ENCODE data around the gene EYA2. TPM values are rescaled to one million over a fixed set of nuclear protein-coding genes. Genes with fewer than 3 reads are reported as not detected.
"Not testable (repeated sequence)": the region's sequence is repeated elsewhere in the genome, so short reads cannot be mapped to it uniquely, and the experiment has no call there.

The EYA2 gene
- total RNA-seq, 1 donor from 2014 or later = 94.1 TPM

GRCh38 chr20:46879386-46879785 lies 15.3 kb upstream of the EYA2 start:
- DNase-seq = no peak
- no peak overlapping the region for H3K4me3 Mint-ChIP-seq (ENCODE audit: unreplicated experiment)
- no peaks in the 10 kb centered on the region for H3K27me3 Mint-ChIP-seq (ENCODE audit: unreplicated experiment)
- H3K36me3 Mint-ChIP-seq (ENCODE audit: unreplicated experiment) = no peaks in the 10 kb centered on the region
- H3K9me3 Mint-ChIP-seq (ENCODE audit: unreplicated experiment) = no peaks in the 10 kb centered on the region
- H3K27ac Mint-ChIP-seq (ENCODE audit: unreplicated experiment) = no peak overlapping the region
- peaks cover 10% of the 10 kb centered on the region for H3K4me1 Mint-ChIP-seq (ENCODE audit: low read depth, unreplicated experiment)
- no peak for TF ChIP-seq CTCF (IDR thresholded peaks at IDR 0.05; ENCODE audit: partially characterized antibody, unreplicated experiment)

GRCh38 chr20:46879963-46880362 lies 14.7 kb upstream of the EYA2 start:
- not testable (repeated sequence) for H3K4me3 Mint-ChIP-seq (ENCODE audit: unreplicated experiment)

GRCh38 chr20:46883892-46884291 lies 10.8 kb upstream of the EYA2 start:
- no peak for TF ChIP-seq CTCF (IDR thresholded peaks at IDR 0.05; ENCODE audit: partially characterized antibody, unreplicated experiment)
- Mint-ChIP-seq H3K9me3 (ENCODE audit: unreplicated experiment) (peaks cover 3% of the 10 kb centered on the region), H3K4me3 (ENCODE audit: unreplicated experiment) (no peak overlapping the region), H3K27me3 (ENCODE audit: unreplicated experiment) (no peaks in the 10 kb centered on the region), H3K27ac (ENCODE audit: unreplicated experiment) (no peak overlapping the region), H3K36me3 (ENCODE audit: unreplicated experiment) (no peaks in the 10 kb centered on the region), H3K4me1 (ENCODE audit: low read depth, unreplicated experiment) (peaks cover 14% of the 10 kb centered on the region)
- DNase-seq = no peak

More at GRCh38 chr20:46879963-46880362, 14.7 kb upstream of the EYA2 start:
- not testable (repeated sequence) for H3K36me3 Mint-ChIP-seq (ENCODE audit: unreplicated experiment); H3K9me3 Mint-ChIP-seq (ENCODE audit: unreplicated experiment); H3K27me3 Mint-ChIP-seq (ENCODE audit: unreplicated experiment); DNase-seq; H3K27ac Mint-ChIP-seq (ENCODE audit: unreplicated experiment)
- peaks cover 10% of the 10 kb centered on the region for H3K4me1 Mint-ChIP-seq (ENCODE audit: low read depth, unreplicated experiment)

- Mint-ChIP-seq H3K27me3 (ENCODE audit: unreplicated experiment) (no peaks in the 10 kb centered on the region), H3K36me3 (ENCODE audit: unreplicated experiment) (peaks cover 5% of the 10 kb centered on the region), H3K4me3 (ENCODE audit: unreplicated experiment) (no peak overlapping the region), H3K9me3 (ENCODE audit: unreplicated experiment) (peaks cover 12% of the 10 kb centered on the region), H3K4me1 (ENCODE audit: low read depth, unreplicated experiment) (peaks cover 18% of the 10 kb centered on the region), H3K27ac (ENCODE audit: unreplicated experiment) (peak overlapping the region; percentile 48)
- no peak for TF ChIP-seq CTCF (IDR thresholded peaks at IDR 0.05; ENCODE audit: partially characterized antibody, unreplicated experiment)
- no peak for DNase-seq
These were observed 4.0 kb upstream of the EYA2 start for GRCh38 chr20:46890682-46891081.

- no peak for TF ChIP-seq CTCF (IDR thresholded peaks at IDR 0.05; ENCODE audit: partially characterized antibody, unreplicated experiment)
These were observed 1.6 kb upstream of the EYA2 start for GRCh38 chr20:46893051-46893450.

More at GRCh38 chr20:46893051-46893450, 1.6 kb upstream of the EYA2 start:
- DNase-seq = no peak
- peaks cover 5% of the 10 kb centered on the region for H3K36me3 Mint-ChIP-seq (ENCODE audit: unreplicated experiment)
- peaks cover 2% of the 10 kb centered on the region for H3K27me3 Mint-ChIP-seq (ENCODE audit: unreplicated experiment)
- peaks cover 14% of the 10 kb centered on the region for H3K9me3 Mint-ChIP-seq (ENCODE audit: unreplicated experiment)
- H3K4me3 Mint-ChIP-seq (ENCODE audit: unreplicated experiment) = no peak overlapping the region
- peaks cover 26% of the 10 kb centered on the region for H3K4me1 Mint-ChIP-seq (ENCODE audit: low read depth, unreplicated experiment)
- H3K27ac Mint-ChIP-seq (ENCODE audit: unreplicated experiment) = no peak overlapping the region

Data from glutamatergic neuron (in vitro differentiated cells).